GM06990 (cell line): Measurements from ENCODE around the gene PHF1.
"Not testable (repeated sequence)": the region's sequence is repeated elsewhere in the genome, so short reads cannot be mapped to it uniquely, and the experiment has no call there.

Source experiments
- DNase-seq: peaks from one replicate; pipeline ENCODE4 v3.0.0-alpha.2; 2011; ENCODE audit not compliant: insufficient read length; ENCODE audit errors: extremely low read depth
- H3K27me3 ChIP-seq: replicated peaks from 2 replicates; pipeline ENCODE4 v1.6.0; 2011; ENCODE audit warnings: low read length; ENCODE audit not compliant: control insufficient read depth, insufficient read depth
- H3K36me3 ChIP-seq: 2 replicates; pipeline ENCODE4 v1.5.1; 2011; ENCODE audit warnings: low read length; ENCODE audit not compliant: control insufficient read depth, insufficient read depth
- H3K4me3 ChIP-seq: replicated peaks from 2 replicates; pipeline ENCODE4 v1.5.1; 2011; ENCODE audit warnings: low read depth, mild to moderate bottlenecking, control low read depth, low read length
- TF ChIP-seq, protein P1 (sequence below): IDR thresholded peaks from 2 replicates; pipeline ENCODE4 v1.5.1; 2011; ENCODE audit warnings: low read length, control low read depth, mild to moderate bottlenecking, inconsistent platforms; ENCODE audit not compliant: insufficient read depth, poor library complexity, severe bottlenecking

PHF1 gene

DNA sequence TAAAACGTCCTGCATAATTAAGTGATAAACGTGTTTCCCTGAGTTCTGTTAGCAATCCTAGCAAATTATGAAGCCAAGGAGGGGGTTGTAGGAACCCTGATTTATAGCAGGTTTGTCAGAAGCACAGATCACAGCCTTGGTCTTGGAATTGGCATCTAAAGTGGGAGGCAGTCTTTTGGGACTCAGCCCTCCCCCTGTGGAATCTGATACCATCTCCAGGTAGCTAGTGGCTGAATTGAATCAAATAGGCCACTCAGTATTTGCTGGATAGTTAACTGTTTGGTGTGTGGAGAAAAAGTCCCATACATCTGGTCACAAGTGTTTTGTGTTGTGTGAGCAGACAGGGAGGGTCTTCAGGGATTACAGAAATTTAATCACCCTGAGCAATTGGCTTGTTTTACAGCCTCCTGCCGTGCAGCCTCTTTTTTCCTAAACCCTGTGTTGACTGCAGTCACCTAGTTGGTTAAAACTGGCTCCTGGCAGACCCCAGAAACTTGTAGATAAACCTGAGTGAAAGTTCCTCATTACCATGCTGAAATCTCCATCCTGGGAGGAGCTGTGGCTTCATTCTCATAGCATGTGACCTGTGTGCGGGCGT is 38.2 kb upstream of the PHF1 start:
- H3K36me3 ChIP-seq: no peaks in the 10 kb centered on the region
- no peaks in the 10 kb centered on the region for H3K27me3 ChIP-seq
- no peak for DNase-seq
- no peak overlapping the region for H3K4me3 ChIP-seq
- TF ChIP-seq, protein P1, sequence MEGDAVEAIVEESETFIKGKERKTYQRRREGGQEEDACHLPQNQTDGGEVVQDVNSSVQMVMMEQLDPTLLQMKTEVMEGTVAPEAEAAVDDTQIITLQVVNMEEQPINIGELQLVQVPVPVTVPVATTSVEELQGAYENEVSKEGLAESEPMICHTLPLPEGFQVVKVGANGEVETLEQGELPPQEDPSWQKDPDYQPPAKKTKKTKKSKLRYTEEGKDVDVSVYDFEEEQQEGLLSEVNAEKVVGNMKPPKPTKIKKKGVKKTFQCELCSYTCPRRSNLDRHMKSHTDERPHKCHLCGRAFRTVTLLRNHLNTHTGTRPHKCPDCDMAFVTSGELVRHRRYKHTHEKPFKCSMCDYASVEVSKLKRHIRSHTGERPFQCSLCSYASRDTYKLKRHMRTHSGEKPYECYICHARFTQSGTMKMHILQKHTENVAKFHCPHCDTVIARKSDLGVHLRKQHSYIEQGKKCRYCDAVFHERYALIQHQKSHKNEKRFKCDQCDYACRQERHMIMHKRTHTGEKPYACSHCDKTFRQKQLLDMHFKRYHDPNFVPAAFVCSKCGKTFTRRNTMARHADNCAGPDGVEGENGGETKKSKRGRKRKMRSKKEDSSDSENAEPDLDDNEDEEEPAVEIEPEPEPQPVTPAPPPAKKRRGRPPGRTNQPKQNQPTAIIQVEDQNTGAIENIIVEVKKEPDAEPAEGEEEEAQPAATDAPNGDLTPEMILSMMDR: no peak

DNA sequence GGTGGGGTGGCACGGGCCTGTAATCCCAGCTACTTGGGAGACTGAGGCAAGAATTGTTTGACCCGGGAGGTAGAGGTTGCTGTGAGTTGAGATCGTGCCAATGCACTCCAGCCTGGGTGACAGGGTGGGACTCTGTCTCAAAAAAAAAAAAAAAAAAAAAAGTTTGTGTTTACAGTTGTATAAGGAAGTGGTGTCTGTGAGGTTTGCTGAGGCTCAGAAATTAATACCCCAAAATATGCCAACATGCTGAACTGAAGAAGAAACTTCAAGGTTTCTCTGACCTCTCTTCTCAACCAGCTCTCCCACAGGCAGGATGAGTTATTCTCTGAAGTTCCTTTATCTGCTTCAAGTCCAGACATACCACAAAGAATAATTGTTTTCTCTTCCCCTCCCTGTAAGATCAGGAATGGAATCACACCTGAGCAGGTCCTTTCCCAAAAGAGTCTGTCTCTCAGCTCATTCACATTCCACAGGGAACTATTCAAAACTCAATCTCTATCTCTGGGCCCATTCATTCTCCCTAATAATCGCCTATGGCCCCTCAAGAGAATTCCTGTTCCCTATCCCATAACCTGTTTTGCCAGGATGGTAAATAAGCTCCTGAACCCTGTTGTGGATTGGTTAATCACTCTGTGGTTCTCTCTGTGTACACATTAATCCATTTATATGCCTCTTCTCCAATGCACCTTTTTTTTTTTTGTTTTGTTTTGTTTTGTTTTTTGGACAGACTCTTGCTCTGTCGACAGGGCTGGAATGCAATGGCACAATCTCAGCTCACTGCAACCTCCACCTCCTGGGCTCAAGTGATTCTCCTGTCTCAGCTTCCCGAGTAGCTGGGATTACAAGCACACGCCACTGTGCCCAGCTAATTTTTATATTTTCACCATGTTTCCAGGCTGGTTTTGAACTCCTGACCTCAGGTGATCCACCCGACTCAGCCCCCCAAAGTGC is 36.6 kb upstream of the PHF1 start:
- H3K27me3 ChIP-seq: no peaks in the 10 kb centered on the region
- no peak for DNase-seq
- H3K36me3 ChIP-seq: no peaks in the 10 kb centered on the region
- TF ChIP-seq, protein P1: no peak
- no peak overlapping the region for H3K4me3 ChIP-seq

DNA sequence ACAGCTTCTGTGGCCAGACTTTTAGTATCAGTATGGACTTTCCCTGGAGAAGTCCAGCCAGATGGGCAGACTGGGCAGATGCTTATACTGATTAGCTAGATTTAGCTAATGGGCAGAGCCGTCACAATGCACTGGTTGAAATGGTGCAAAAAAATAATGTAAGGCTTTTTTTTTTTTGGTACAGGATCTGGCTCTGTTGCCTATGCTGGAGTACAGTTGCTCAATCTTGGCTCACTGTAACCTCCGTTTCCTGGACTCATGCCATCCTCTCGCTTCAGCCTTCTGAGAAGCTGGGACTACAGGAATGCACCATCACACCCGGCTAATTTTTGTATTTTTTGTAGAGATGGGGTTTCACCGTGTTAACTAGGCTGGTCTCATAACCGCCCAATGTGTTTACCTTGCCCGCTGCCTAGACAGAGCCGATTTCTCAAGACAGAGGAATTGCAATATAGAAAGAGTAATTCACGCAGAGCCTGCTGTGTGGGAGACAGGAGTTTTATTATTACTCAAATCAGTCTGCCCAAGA is 35.6 kb upstream of the PHF1 start:
- H3K36me3 ChIP-seq: no peaks in the 10 kb centered on the region
- TF ChIP-seq, protein P1: no peak
- H3K27me3 ChIP-seq: no peaks in the 10 kb centered on the region
- no peak for DNase-seq
- H3K4me3 ChIP-seq: no peak overlapping the region

DNA sequence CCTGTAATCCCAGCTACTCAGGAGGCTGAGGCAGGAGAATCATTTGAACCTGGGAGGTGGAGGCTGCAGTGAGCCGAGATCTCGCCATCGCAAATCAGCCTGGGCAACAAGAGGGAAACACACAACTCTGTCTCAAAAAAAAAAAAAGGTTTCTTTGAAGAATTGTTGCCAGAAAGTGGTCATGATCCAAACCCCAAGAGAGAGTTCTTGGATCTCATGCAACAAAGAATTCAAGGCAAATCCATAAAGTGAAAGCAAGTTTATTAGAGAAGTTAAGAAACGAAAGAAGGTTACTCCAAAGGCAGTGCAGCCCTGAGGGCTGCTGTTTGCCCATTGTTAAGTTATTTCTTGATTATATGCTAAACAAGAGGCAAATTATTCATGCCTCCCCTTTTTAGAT is 33.6 kb upstream of the PHF1 start:
- H3K4me3 ChIP-seq: no peak overlapping the region
- DNase-seq: no peak
- TF ChIP-seq, protein P1: no peak
- no peaks in the 10 kb centered on the region for H3K36me3 ChIP-seq
- no peaks in the 10 kb centered on the region for H3K27me3 ChIP-seq

DNA sequence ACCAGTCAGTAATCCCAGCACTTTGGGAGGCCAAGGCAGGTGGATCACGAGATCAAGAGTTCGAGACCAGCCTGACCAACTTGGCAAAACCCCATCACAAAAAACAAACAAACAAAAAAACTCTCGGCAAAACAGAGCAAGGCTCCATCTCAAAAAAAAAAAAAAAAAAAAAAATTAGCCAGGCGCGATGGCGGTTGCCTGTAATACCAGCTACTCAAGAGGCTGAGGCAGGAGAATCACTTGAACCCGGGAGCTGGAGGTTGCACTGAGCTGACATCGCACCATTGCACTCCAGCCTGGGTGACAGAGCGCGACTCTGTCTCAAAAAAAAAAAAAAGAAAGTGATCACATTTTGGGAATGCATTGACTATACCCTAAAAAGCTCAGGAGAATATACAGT is 31.6 kb upstream of the PHF1 start:
- not testable (repeated sequence) for DNase-seq, H3K36me3 ChIP-seq, H3K27me3 ChIP-seq, H3K4me3 ChIP-seq
